Measurements from ENCODE around the gene TMEM154. TPM values are rescaled to one million over a fixed set of nuclear protein-coding genes. Genes with fewer than 3 reads are reported as not detected.

Gene TMEM154
- polyA plus RNA-seq, 3 donors from 2014 or later = 3.4 to 9.9 (median 5.0) TPM

DNA sequence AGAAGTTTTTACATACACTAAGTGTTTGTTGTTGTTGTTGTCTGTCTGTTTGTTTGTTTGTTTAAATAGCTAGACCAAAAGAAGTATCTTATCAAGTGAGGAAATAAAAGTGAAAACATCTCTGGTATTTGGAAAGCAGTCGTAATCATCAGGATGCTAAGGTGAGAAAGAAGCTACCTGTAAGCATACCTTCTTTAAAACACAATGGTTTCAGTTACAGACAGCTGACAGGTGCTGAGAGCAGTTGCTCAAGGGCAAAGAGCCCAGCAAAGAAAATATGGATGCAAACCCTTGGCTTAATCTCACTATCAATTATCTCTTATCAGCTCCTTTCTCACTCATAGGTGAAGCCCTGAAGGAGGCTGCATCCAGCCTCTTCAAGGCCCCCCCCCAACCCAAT, 101.1 kb downstream of the TMEM154 start:
- no peak overlapping the region for H3K4me3 Mint-ChIP-seq
- H3K9me3 Mint-ChIP-seq = no peaks in the 10 kb centered on the region
- no peak for DNase-seq
- H3K27ac Mint-ChIP-seq = no peak overlapping the region
- H3K4me1 Mint-ChIP-seq = no peaks in the 10 kb centered on the region
- no peaks in the 10 kb centered on the region for H3K36me3 Mint-ChIP-seq
- peaks cover 0 to 7% (median 3%) of the 10 kb centered on the region in 3 donors for H3K27me3 Mint-ChIP-seq (ENCODE audit: low read depth in 3 of 3)

DNA sequence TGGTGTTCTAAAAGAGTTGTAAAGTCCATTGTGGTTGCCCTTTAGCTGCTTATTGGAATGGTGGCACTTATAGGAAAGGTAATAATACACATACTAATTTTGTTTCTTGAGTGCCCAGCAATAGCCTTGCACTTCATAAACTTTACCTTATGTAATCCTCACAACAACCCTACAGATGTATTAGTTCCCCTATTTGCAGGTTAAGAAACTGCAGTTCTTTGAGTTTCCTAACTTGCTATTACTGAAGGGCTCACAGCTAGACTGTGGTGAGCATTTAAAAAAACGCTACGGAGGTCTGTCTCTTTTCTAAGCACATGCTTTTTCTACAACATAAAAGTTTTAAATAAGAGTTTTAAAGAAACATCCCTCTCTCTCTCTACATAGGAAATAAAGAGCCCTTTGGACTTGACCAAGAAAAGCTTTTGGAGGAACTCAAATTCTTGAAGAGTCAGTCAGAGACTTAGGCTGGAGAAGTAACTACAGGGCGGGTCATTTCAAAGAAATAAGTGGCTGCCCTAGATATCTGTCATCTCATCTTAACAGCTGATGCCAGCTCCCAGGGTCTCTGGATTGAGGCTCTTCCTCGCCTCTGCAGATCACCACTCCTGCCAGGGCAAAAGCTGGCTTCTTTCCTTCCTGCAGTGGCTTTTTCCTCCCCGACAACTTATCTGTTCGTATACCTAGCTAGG, 101.9 kb downstream of the TMEM154 start:
- H3K4me3 Mint-ChIP-seq = no peak overlapping the region

DNA sequence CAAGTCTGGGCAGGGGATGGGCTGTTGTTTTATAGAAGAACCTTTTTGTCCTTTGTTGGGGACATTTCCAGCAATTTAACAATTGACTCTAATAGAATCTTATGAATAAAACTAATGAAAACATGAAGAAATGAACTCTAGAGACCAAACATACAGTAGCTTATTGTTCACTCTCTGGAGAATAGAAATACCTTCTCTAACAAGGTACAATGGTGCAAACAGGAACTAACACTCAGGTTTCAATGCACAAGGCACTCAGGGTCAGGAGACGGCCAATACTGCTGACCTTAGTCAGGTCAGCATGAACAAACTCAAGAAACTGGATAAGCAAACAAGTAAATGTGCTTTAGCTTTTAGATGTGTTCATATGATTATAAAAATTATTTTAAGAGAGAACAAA, 104.3 kb downstream of the TMEM154 start:
- no peaks in the 10 kb centered on the region for H3K36me3 Mint-ChIP-seq
- no peak overlapping the region for H3K27ac Mint-ChIP-seq
- no peak overlapping the region for H3K4me3 Mint-ChIP-seq
- no peak for DNase-seq
- peaks cover 0 to 1% (median 0%) of the 10 kb centered on the region in 6 donors for H3K9me3 Mint-ChIP-seq
- H3K27me3 Mint-ChIP-seq (ENCODE audit: low read depth in 3 of 3) = peaks cover 0 to 5% (median 3%) of the 10 kb centered on the region in 3 donors
- H3K4me1 Mint-ChIP-seq = no peaks in the 10 kb centered on the region

More for the DNA sequence above, 101.9 kb downstream of the TMEM154 start:
- Mint-ChIP-seq H3K36me3 (no peaks in the 10 kb centered on the region), H3K27ac (no peak overlapping the region), H3K4me1 (no peaks in the 10 kb centered on the region), H3K27me3 (ENCODE audit: low read depth in 3 of 3) (peaks cover 0 to 7% (median 3%) of the 10 kb centered on the region in 3 donors), H3K9me3 (no peaks in the 10 kb centered on the region)
- DNase-seq = no peak

DNA sequence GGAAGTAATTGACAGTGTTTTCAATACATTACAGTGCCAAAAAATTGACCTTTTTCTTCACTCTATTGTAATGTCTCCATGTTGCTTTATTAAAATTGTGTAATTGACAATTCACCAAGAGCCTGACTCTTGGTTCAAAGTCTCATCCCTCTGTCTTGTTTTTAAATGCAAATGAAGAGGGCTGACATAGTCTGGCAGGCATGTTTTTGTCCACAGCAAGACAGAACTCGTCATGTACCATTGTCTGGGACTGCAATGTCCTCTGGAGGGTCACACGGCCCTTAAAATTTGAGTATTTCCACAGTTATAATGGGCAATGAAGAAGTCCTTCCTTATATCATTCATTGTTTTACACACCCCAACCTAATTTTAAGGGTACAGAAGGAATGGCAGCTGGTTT, 105.9 kb downstream of the TMEM154 start:
- Mint-ChIP-seq H3K4me3 (no peak overlapping the region), H3K27me3 (ENCODE audit: low read depth in 3 of 3) (peaks cover 0 to 3% (median 3%) of the 10 kb centered on the region in 3 donors), H3K27ac (no peak overlapping the region), H3K36me3 (peaks cover 0 to 4% (median 0%) of the 10 kb centered on the region in 3 donors), H3K4me1 (no peaks in the 10 kb centered on the region), H3K9me3 (peaks cover 0 to 1% (median 0%) of the 10 kb centered on the region in 6 donors)
- DNase-seq = no peak

DNA sequence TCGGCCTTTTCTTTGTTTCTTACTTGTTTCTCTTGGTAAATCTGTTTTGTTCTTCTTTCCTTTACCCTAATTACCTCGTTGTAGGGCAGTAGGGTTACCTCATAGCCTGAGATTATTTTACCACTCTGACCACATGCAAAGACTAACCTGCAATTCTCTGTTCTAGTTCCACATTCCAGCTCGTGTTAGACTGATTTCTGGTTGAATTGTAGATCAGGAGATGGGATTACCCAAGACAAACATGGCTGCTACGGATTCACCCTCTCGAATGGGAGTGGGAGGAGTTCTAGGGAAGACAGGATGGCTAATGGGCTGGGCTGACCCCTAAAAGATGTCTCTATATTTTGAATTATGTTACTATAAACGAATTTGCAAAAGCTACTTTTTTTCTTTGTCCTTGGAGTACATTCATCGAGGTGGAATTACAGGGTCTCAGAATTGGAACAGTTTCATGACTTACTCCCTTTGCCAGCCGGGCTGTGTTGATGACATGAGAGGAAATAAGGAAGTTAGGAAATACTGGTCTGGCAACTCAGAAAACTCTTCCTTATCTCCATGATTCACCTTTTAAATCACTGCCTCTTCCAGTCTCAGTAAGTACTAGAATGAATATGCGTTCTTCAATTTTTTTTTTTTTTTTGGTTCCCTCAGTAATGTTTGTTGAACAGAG, 107.2 kb downstream of the TMEM154 start:
- Mint-ChIP-seq H3K9me3 (peaks cover 0 to 1% (median 0%) of the 10 kb centered on the region in 6 donors), H3K36me3 (peaks cover 0 to 4% (median 0%) of the 10 kb centered on the region in 3 donors), H3K4me1 (no peaks in the 10 kb centered on the region), H3K27me3 (ENCODE audit: low read depth in 3 of 3) (peaks cover 0 to 4% (median 2%) of the 10 kb centered on the region in 3 donors), H3K27ac (no peak overlapping the region), H3K4me3 (no peak overlapping the region)
- DNase-seq = no peak

DNA sequence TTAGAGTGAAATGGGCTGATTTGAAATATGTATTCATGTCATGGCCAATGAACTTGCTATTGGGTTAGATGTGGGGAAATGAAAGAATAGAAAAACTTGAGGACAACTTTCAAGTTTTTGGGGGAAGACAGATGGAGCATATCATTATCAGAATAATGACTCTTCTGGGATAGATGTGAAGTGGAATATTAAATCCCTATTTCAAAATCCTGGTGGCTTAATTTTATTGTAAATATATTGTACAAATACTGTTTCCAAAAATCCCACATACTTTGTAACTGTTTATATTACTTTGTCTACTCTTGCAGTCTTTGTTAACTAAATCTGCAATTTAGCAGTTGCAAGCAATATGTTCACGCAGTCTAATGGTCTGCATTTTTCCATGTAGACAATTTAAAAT, 108.0 kb downstream of the TMEM154 start:
- Mint-ChIP-seq H3K4me3 (no peak overlapping the region), H3K4me1 (no peaks in the 10 kb centered on the region), H3K27ac (no peak overlapping the region), H3K36me3 (peaks cover 0 to 4% (median 0%) of the 10 kb centered on the region in 3 donors), H3K9me3 (peaks cover 0 to 1% (median 0%) of the 10 kb centered on the region in 6 donors), H3K27me3 (ENCODE audit: low read depth in 3 of 3) (peaks cover 0 to 4% (median 2%) of the 10 kb centered on the region in 3 donors)
- no peak for DNase-seq

DNA sequence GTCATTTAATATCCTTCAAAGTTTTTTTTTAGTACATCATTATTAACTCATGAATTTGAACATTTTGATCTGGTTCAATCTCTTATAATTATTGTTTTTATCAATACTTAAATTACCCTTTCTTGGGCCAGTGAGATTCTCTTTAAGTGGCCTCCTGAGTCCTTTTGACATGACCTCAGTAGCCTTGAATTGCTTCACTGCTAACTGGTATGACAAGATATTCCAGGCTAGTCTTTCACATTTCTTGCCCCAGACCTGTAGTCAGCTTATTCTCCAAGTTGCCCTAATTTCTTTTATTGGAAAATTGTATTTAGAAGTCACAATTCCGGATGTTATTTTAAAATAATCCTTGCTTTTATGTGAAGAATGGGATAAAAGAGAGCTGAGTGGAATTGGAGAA, 108.5 kb downstream of the TMEM154 start:
- Mint-ChIP-seq H3K27me3 (ENCODE audit: low read depth in 3 of 3) (peaks cover 0 to 4% (median 2%) of the 10 kb centered on the region in 3 donors), H3K9me3 (peaks cover 0 to 1% (median 0%) of the 10 kb centered on the region in 6 donors), H3K4me3 (no peak overlapping the region), H3K36me3 (peaks cover 0 to 4% (median 0%) of the 10 kb centered on the region in 3 donors), H3K27ac (no peak overlapping the region), H3K4me1 (no peaks in the 10 kb centered on the region)
- no peak for DNase-seq

Other genes starting within 250 kb of the TMEM154 start
- gene FBXW7, start 143.9 kb downstream of the TMEM154 start, polyA plus RNA-seq = 10 to 100 TPM; 22.3 to 70.1 (median 59.4) TPM
- gene TIGD4, start 99.7 kb upstream of the TMEM154 start, polyA plus RNA-seq = under 1 TPM in 1 of 3 donors, not detected in 2; 0.09 TPM
- 10 to 100 TPM; 23.2 to 31.0 (median 25.6) TPM for gene ARFIP1, start 100.0 kb upstream of the TMEM154 start, polyA plus RNA-seq